Pancreas (tissue), 10 donors: Measurements from ENCODE around the gene USF3. TPM values are rescaled to one million over a fixed set of nuclear protein-coding genes. Genes with fewer than 3 reads are reported as not detected.

Experiments used
- ATAC-seq, 4 donors: fragments of 200-7000 bp; cut with Tn5 transposase; one replicate each; pipeline versions ENCODE4 v1.8.0 to v1.9.1; 2020; ENCODE audit warnings: mild to moderate bottlenecking in 4 of 4, moderate library complexity in 4 of 4
- DNase-seq, 6 donors: peaks; one replicate each; pipeline ENCODE4 v3.0.0-alpha.2; 2020
- FAIRE-seq: peaks from 2 replicates; lab custom pipeline; 2012; peaks lifted over from hg19 to GRCh38; lab: Jason Lieb, UNC
- H3K27ac ChIP-seq, 4 donors: fragments of 200-600 bp; sonication (generic); 1 replicate in 3 of 4; 2 replicates in 1 of 4; pipeline versions ENCODE4 v1.5.0 to v1.8.0; 2020
- H3K27me3 ChIP-seq, 4 donors: fragments of 200-600 bp; one replicate each; pipeline ENCODE4 v1.8.0; 2021
- H3K36me3 ChIP-seq, 3 donors: fragments of 200-600 bp; sonication (generic) in 1 of 3; one replicate each; pipeline versions ENCODE4 v1.5.0 to v1.8.0; 2020 to 2021
- H3K4me1 ChIP-seq, 3 donors: fragments of 200-600 bp; one replicate each; pipeline ENCODE4 v1.8.0; 2021
- H3K4me3 ChIP-seq, 4 donors: fragments of 200-600 bp; sonication (generic) in 2 of 4; one replicate each; pipeline versions ENCODE4 v1.5.0 to v1.8.0; 2020 to 2021
- H3K9me3 ChIP-seq, 4 donors: fragments of 200-600 bp; one replicate each; pipeline ENCODE4 v1.8.0; 2021
- CTCF ChIP-seq, 4 donors: fragments of 200-600 bp; sonication (generic) in 3 of 4; IDR thresholded peaks; one replicate each; pipeline versions ENCODE4 v1.5.0 to v1.8.0; 2021; ENCODE audit warnings: antibody characterized with exemption in 4 of 4
- WGBS, 2 donors: extraction: QIAGEN DNeasy Blood & Tissue Kit; methylation state at CpG; one replicate each; pipeline ENCODE4 v1.1.7; 2013; 5-methylcytosine and 5-hydroxymethylcytosine counted together
- intact Hi-C, 3 donors: fragments of 100-400 bp; cut with DNase I; formaldehyde crosslinking; loops; one replicate each; pipeline versions ENCODE4 v1.11.1 to v1.14.2; 2022
- polyA plus RNA-seq, 2 donors: library from polyadenylated mRNA; stranded (reverse); fragments of 200-250 nt; gene quantifications; one replicate each; pipeline ENCODE4 v1.2.3, GENCODE V29; 2013
- total RNA-seq, 6 donors: library from RNA; stranded (reverse); fragmentation: NEBNext Ultra II Directional in 4 of 6; extraction: Animal tissue kit (Norgen Biotek cat#: 25700) in 4 of 6; gene quantifications; one replicate each; pipeline versions ENCODE4 v1.2.1 to v1.2.4, GENCODE V29; 2021 to 2023
- donor health status: healthy with polysubstance abuse.
- donor health status: DM: no; HTN: no; CAD: no; lungs with moderate emphysema.
- donor health status: DM: no; HTN: no; CAD: no.
- donor health status: control.
- donor health status: control.
- donor health status: Bipolar disorder and iron deficiency.
- donor health status: DM: yes; HTN: yes; CAD: no.
- donor health status: DM: no; HTN: no; CAD: no.
- donor health status: DM: no; HTN: no; CAD: no.
- donor health status: DM: yes; HTN: yes; CAD: no.

The USF3 gene
- total and polyA plus RNA-seq, 8 donors, result 2.9 to 12.3 (median 9.0) TPM

GRCh38 chr3:113743006-113743630 lies 46.7 kb upstream of the USF3 start:
- Histone ChIP-seq H3K27ac (no peak overlapping the region), H3K36me3 (no peaks in the 10 kb centered on the region), H3K9me3 (no peaks in the 10 kb centered on the region), H3K4me3 (no peak overlapping the region), H3K27me3 (no peaks in the 10 kb centered on the region), H3K4me1 (peaks cover 11 to 31% (median 22%) of the 10 kb centered on the region in 3 donors)
- WGBS, 2 donors, result 42 to 48% methylated on average over 7 of the region's 7 CpGs
- no peak for FAIRE-seq
- ATAC-seq, result no peak
- intact Hi-C loops, result no loop called here
- DNase-seq, result no peak
- no peak for TF ChIP-seq CTCF (IDR thresholded peaks at IDR 0.05)

- ATAC-seq, result no peak
- peaks cover 18 to 33% (median 18%) of the 10 kb centered on the region in 3 donors for H3K4me1 ChIP-seq
- H3K27me3 ChIP-seq, result no peaks in the 10 kb centered on the region
- H3K4me3 ChIP-seq, result no peak overlapping the region
- intact Hi-C loops, result no loop called here
- DNase-seq, result no peak
- 36 to 42% methylated on average over 1 of the region's 1 CpG for WGBS, 2 donors
- H3K27ac ChIP-seq, result no peak overlapping the region
- FAIRE-seq, result no peak
- no peaks in the 10 kb centered on the region for H3K36me3 ChIP-seq
- TF ChIP-seq CTCF (IDR thresholded peaks at IDR 0.05), result no peak
- H3K9me3 ChIP-seq, result no peaks in the 10 kb centered on the region
Observed at GRCh38 chr3:113741620-113742019, 45.2 kb upstream of the USF3 start.

- H3K9me3 ChIP-seq, result no peaks in the 10 kb centered on the region
- no peaks in the 10 kb centered on the region for H3K36me3 ChIP-seq
- no peak for FAIRE-seq
- no peaks in the 10 kb centered on the region for H3K27me3 ChIP-seq
- H3K27ac ChIP-seq, result no peak overlapping the region
- ATAC-seq, result no peak
- WGBS, 2 donors, result 42% methylated on average over 5 of the region's 5 CpGs
- intact Hi-C loops, result no loop called here
- H3K4me1 ChIP-seq, result peaks cover 18 to 33% (median 18%) of the 10 kb centered on the region in 3 donors
- DNase-seq, result no peak
- TF ChIP-seq CTCF (IDR thresholded peaks at IDR 0.05), result no peak
- no peak overlapping the region for H3K4me3 ChIP-seq
Observed at GRCh38 chr3:113741086-113741485, 44.6 kb upstream of the USF3 start.

GRCh38 chr3:113736548-113737089 lies 40.2 kb upstream of the USF3 start:
- no peaks in the 10 kb centered on the region for H3K9me3 ChIP-seq
- H3K27ac ChIP-seq, result no peak overlapping the region
- 7% methylated on average over 3 of the region's 3 CpGs for WGBS, 2 donors
- H3K4me3 ChIP-seq, result no peak overlapping the region
- ATAC-seq (peak; percentile 75 to 96 (median 89)), DNase-seq (no peak), FAIRE-seq (peak; percentile 79)
- no peaks in the 10 kb centered on the region for H3K36me3 ChIP-seq
- peaks cover 0 to 12% (median 11%) of the 10 kb centered on the region in 3 donors for H3K4me1 ChIP-seq
- H3K27me3 ChIP-seq, result no peaks in the 10 kb centered on the region
- TF ChIP-seq CTCF (IDR thresholded peaks at IDR 0.05), result peak in 3 of 4 donors; percentile 36 to 43 (median 37)
- intact Hi-C loops, result loop anchor here in 1 of 3 donors (10.0 kb wide), 1 partner anchor 178 kb away; no protein-coding TSS in a partner anchor

- Histone ChIP-seq H3K27me3 (no peaks in the 10 kb centered on the region), H3K27ac (no peak overlapping the region), H3K4me1 (peaks cover 0 to 1% (median under 1%) of the 10 kb centered on the region in 3 donors), H3K9me3 (no peaks in the 10 kb centered on the region), H3K36me3 (no peaks in the 10 kb centered on the region), H3K4me3 (no peak overlapping the region)
- ATAC-seq, result no peak
- FAIRE-seq, result no peak
- intact Hi-C loops, result loop anchor here in 1 of 3 donors (10.0 kb wide), 1 partner anchor 183 kb away; no protein-coding TSS in a partner anchor
- TF ChIP-seq CTCF (IDR thresholded peaks at IDR 0.05), result no peak
- 79 to 82% methylated on average over 4 of the region's 4 CpGs for WGBS, 2 donors
- DNase-seq, result no peak
Observed at GRCh38 chr3:113731694-113732093, 35.3 kb upstream of the USF3 start.
